HFF-Myc (cell line): Measurements from ENCODE around the gene CLDN5.

Source experiments
- DNase-seq: peaks from one replicate; pipeline ENCODE4 v3.0.0-alpha.2; 2011; ENCODE audit warnings: low read depth; ENCODE audit errors: extremely low read depth
- H3K4me3 ChIP-seq: replicated peaks from 2 replicates; pipeline ENCODE4 v1.5.1; 2011; ENCODE audit warnings: low read depth, mild to moderate bottlenecking, control low read depth, low read length
- CTCF ChIP-seq: IDR thresholded peaks from 2 replicates; pipeline ENCODE4 v1.5.1; 2012; ENCODE audit warnings: mild to moderate bottlenecking, low read depth, low read length, control low read depth; ENCODE audit errors: missing control alignments

CLDN5 gene

GRCh38 chr22:19477321-19478044 is 46.7 kb downstream of the CLDN5 start:
- peak overlapping the region; percentile 71 for H3K4me3 ChIP-seq
- TF ChIP-seq CTCF: peak; percentile 8
- no peak for DNase-seq

- no peak for TF ChIP-seq CTCF
- DNase-seq: no peak
- H3K4me3 ChIP-seq: no peak overlapping the region
These were observed 48.2 kb downstream of the CLDN5 start for GRCh38 chr22:19476023-19476422.

GRCh38 chr22:19473578-19473977 is 50.6 kb downstream of the CLDN5 start:
- no peak overlapping the region for H3K4me3 ChIP-seq
- DNase-seq: no peak
- no peak for TF ChIP-seq CTCF
